ENCODE measurements around the gene SPTLC1. TPM values are rescaled to one million over a fixed set of nuclear protein-coding genes. Genes with fewer than 3 reads are reported as not detected.

The SPTLC1 gene
- total RNA-seq, 4 donors from 2014 or later, result 53.6 to 94.6 (median 68.1) TPM

GRCh38 chr9:92001244-92001643 lies 114.0 kb downstream of the SPTLC1 start:
- Histone ChIP-seq H3K9me3 (no peaks in the 10 kb centered on the region), H3K36me3 (no peaks in the 10 kb centered on the region), H3K27me3 (no peaks in the 10 kb centered on the region), H3K4me1 (no peaks in the 10 kb centered on the region), H3K4me3 (no peak overlapping the region), H3K27ac (no peak overlapping the region)
- no peak for DNase-seq
- TF ChIP-seq POLR2A (IDR thresholded peaks at IDR 0.05), result no peak
- no peak for TF ChIP-seq CTCF (IDR thresholded peaks at IDR 0.05)

GRCh38 chr9:91995000-91995655 lies 120.1 kb downstream of the SPTLC1 start:
- DNase-seq, result no peak
- Histone ChIP-seq H3K4me1 (peaks cover 0 to 8% (median 0%) of the 10 kb centered on the region in 4 donors), H3K27ac (no peak overlapping the region)

GRCh38 chr9:91994422-91994821 lies 120.8 kb downstream of the SPTLC1 start:
- no peaks in the 10 kb centered on the region for H3K36me3 ChIP-seq
- H3K27ac ChIP-seq, result no peak overlapping the region
- TF ChIP-seq CTCF (IDR thresholded peaks at IDR 0.05) (no peak), POLR2A (IDR thresholded peaks at IDR 0.05) (no peak)
- no peak overlapping the region for H3K4me3 ChIP-seq
- H3K4me1 ChIP-seq, result peaks cover 0 to 8% (median 0%) of the 10 kb centered on the region in 4 donors
- DNase-seq, result no peak
- no peaks in the 10 kb centered on the region for H3K9me3 ChIP-seq
- H3K27me3 ChIP-seq, result no peaks in the 10 kb centered on the region

More at GRCh38 chr9:91995000-91995655, 120.1 kb downstream of the SPTLC1 start:
- Histone ChIP-seq H3K4me3 (no peak overlapping the region), H3K27me3 (no peaks in the 10 kb centered on the region), H3K36me3 (no peaks in the 10 kb centered on the region), H3K9me3 (no peaks in the 10 kb centered on the region)
- no peak for TF ChIP-seq POLR2A (IDR thresholded peaks at IDR 0.05)
- TF ChIP-seq CTCF (IDR thresholded peaks at IDR 0.05), result no peak

GRCh38 chr9:91992461-91993041 lies 122.7 kb downstream of the SPTLC1 start:
- Histone ChIP-seq H3K9me3 (no peaks in the 10 kb centered on the region), H3K4me3 (no peak overlapping the region), H3K4me1 (peaks cover 0 to 8% (median 0%) of the 10 kb centered on the region in 4 donors), H3K36me3 (no peaks in the 10 kb centered on the region), H3K27ac (no peak overlapping the region), H3K27me3 (no peaks in the 10 kb centered on the region)
- no peak for TF ChIP-seq CTCF (IDR thresholded peaks at IDR 0.05)
- no peak for TF ChIP-seq POLR2A (IDR thresholded peaks at IDR 0.05)
- DNase-seq, result no peak

GRCh38 chr9:91991721-91992341 lies 123.4 kb downstream of the SPTLC1 start:
- H3K4me1 ChIP-seq, result peaks cover 0 to 8% (median 0%) of the 10 kb centered on the region in 4 donors
- no peak for DNase-seq
- TF ChIP-seq CTCF (IDR thresholded peaks at IDR 0.05) (no peak), POLR2A (IDR thresholded peaks at IDR 0.05) (no peak)
- H3K4me3 ChIP-seq, result no peak overlapping the region
- H3K27me3 ChIP-seq, result no peaks in the 10 kb centered on the region
- H3K9me3 ChIP-seq, result no peaks in the 10 kb centered on the region
- no peak overlapping the region for H3K27ac ChIP-seq
- no peaks in the 10 kb centered on the region for H3K36me3 ChIP-seq

Data from Peyer's patch (tissue), 4 donors.